Hepatocyte (in vitro differentiated cells): ENCODE data around the gene CLMP.

ENCODE experiments used
- EZH2 ChIP-seq: fragments of 200-600 bp; sonication (generic); IDR thresholded peaks from 2 replicates; pipeline ENCODE4 v1.6.1; 2016; ENCODE audit warnings: antibody characterized with exemption, mild to moderate bottlenecking, borderline replicate concordance
- EZH2phosphoT487 ChIP-seq: fragments of 200-600 bp; sonication (generic); IDR thresholded peaks from one replicate; pipeline ENCODE4 v1.6.1; 2018; ENCODE audit warnings: antibody characterized with exemption, mild to moderate bottlenecking, low read depth, moderate library complexity; ENCODE audit not compliant: unreplicated experiment, severe bottlenecking
- TF ChIP-seq, protein P1 (sequence below): fragments of 200-600 bp; sonication (generic); IDR thresholded peaks from 2 replicates; pipeline ENCODE4 v1.5.1; 2016; ENCODE audit warnings: antibody characterized with exemption, mild to moderate bottlenecking; ENCODE audit not compliant: poor library complexity

DNA sequence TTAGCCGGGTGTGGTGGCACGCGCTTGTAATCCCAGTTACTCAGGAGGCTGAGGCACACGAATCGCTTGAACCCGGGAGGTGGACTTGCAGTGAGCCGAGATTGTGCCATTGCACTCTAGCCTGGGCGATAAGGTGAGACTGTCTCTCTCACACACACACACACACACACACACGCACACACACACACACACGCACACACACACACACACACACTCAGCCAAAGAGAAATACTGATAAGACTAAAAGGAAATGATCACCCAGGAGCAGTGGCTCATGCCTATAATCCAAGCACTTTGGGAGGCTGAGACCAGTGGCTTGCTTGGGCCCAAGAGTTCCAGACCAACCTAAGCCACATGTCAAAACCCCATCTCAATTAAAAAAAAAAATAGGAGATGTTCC is 153.9 kb downstream of the CLMP start:
- TF ChIP-seq, protein P1, sequence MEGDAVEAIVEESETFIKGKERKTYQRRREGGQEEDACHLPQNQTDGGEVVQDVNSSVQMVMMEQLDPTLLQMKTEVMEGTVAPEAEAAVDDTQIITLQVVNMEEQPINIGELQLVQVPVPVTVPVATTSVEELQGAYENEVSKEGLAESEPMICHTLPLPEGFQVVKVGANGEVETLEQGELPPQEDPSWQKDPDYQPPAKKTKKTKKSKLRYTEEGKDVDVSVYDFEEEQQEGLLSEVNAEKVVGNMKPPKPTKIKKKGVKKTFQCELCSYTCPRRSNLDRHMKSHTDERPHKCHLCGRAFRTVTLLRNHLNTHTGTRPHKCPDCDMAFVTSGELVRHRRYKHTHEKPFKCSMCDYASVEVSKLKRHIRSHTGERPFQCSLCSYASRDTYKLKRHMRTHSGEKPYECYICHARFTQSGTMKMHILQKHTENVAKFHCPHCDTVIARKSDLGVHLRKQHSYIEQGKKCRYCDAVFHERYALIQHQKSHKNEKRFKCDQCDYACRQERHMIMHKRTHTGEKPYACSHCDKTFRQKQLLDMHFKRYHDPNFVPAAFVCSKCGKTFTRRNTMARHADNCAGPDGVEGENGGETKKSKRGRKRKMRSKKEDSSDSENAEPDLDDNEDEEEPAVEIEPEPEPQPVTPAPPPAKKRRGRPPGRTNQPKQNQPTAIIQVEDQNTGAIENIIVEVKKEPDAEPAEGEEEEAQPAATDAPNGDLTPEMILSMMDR: no peak
- TF ChIP-seq EZH2phosphoT487: no peak
- no peak for TF ChIP-seq EZH2
